Dermis microvascular lymphatic vessel endothelial cell (primary cell): ENCODE measurements around the gene MAPK14. TPM values are rescaled to one million over a fixed set of nuclear protein-coding genes. Genes with fewer than 3 reads are reported as not detected.
"Not testable (repeated sequence)": the region's sequence is repeated elsewhere in the genome, so short reads cannot be mapped to it uniquely, and the experiment has no call there.

Source experiments
- DNase-seq, 2 donors: peaks; one replicate each; pipeline versions ENCODE4 v3.0.0 to v3.0.0-alpha.2; 2010; ENCODE audit warnings: low read depth in 2 of 2
- total RNA-seq: library from RNA; depleted of rRNA; stranded (reverse); fragments of >200 nt; gene quantifications from 2 replicates; pipeline ENCODE4 v1.2.1, GENCODE V29; 2014

The MAPK14 gene
- 34.5 and 41.2 TPM in 2 replicates for total RNA-seq

GRCh38 chr6:36027501-36028087, at the start of gene MAPK14:
TSS of gene MAPK14 (plus strand) at chr6:36027808. CDS start at chr6:36028158, 350 bp downstream.
- DNase-seq, result peak; percentile 99 to 100

GRCh38 chr6:35980126-35980525, 47.5 kb upstream of the MAPK14 start:
- not testable (repeated sequence) for DNase-seq

- DNase-seq, result no peak
Measured at GRCh38 chr6:35980991-35981645, 46.5 kb upstream of the MAPK14 start.

- no peak for DNase-seq
Measured at GRCh38 chr6:35984701-35985100, 42.9 kb upstream of the MAPK14 start.

- not testable (repeated sequence) for DNase-seq
Measured at GRCh38 chr6:35988047-35988446, 39.6 kb upstream of the MAPK14 start.

GRCh38 chr6:35993150-35993549, 34.5 kb upstream of the MAPK14 start:
- no peak for DNase-seq

GRCh38 chr6:36000451-36000850, 27.2 kb upstream of the MAPK14 start:
- no peak for DNase-seq

- no peak for DNase-seq
Measured at GRCh38 chr6:36015666-36016065, 11.9 kb upstream of the MAPK14 start.

- DNase-seq, result no peak
Measured at GRCh38 chr6:36018339-36018738, 9.3 kb upstream of the MAPK14 start.

GRCh38 chr6:36019167-36019566, 8.4 kb upstream of the MAPK14 start:
- DNase-seq, result no peak

GRCh38 chr6:36020154-36020553, 7.5 kb upstream of the MAPK14 start:
- DNase-seq, result no peak

GRCh38 chr6:36023996-36024795, 3.4 kb upstream of the MAPK14 start, which contains the start of gene SLC26A8:
TSS of gene SLC26A8 (minus strand) at chr6:36024641. CDS start at chr6:36019707, 4,934 bp downstream.
- no peak for DNase-seq

GRCh38 chr6:36025260-36025931, 2.2 kb upstream of the MAPK14 start:
- peak in 1 of 2 donors; percentile 54 for DNase-seq

GRCh38 chr6:36025932-36026327, 1.7 kb upstream of the MAPK14 start:
- peak in 1 of 2 donors; percentile 26 for DNase-seq

- peak in 1 of 2 donors; percentile 40 for DNase-seq
Measured at GRCh38 chr6:36028088-36028876, 674 bp downstream of the MAPK14 start.

- DNase-seq, result peak; percentile 62 to 93
Measured at GRCh38 chr6:36028877-36029324, 1.3 kb downstream of the MAPK14 start.

GRCh38 chr6:36029464-36029863, 1.9 kb downstream of the MAPK14 start:
- peak; percentile 45 to 64 for DNase-seq

GRCh38 chr6:36032261-36032660, 4.7 kb downstream of the MAPK14 start:
- no peak for DNase-seq

- DNase-seq, result not testable (repeated sequence)
Measured at GRCh38 chr6:36033144-36033543, 5.5 kb downstream of the MAPK14 start.

GRCh38 chr6:36033935-36034334, 6.3 kb downstream of the MAPK14 start:
- no peak for DNase-seq

GRCh38 chr6:36034441-36034840, 6.8 kb downstream of the MAPK14 start:
- no peak for DNase-seq
